UCSD-AML1 (cell line): ENCODE data around the gene OPRD1.

Experiments used
- DNase-seq: peaks from one replicate; lab custom pipeline; 2025; ENCODE audit not compliant: unreplicated experiment; lab: John Stamatoyannopoulos, UW

OPRD1 gene

GRCh38 chr1:28902738-28903137, 90.8 kb downstream of the OPRD1 start:
- no peak for DNase-seq

GRCh38 chr1:28905921-28906666, 94.1 kb downstream of the OPRD1 start:
- no peak for DNase-seq

GRCh38 chr1:28909198-28909597, 97.2 kb downstream of the OPRD1 start:
- DNase-seq = no peak

- no peak for DNase-seq
These were observed 98.6 kb downstream of the OPRD1 start for GRCh38 chr1:28910379-28911115.

- DNase-seq = no peak
These were observed 101.8 kb downstream of the OPRD1 start for GRCh38 chr1:28913786-28914227.

- DNase-seq = peak; percentile 93
These were observed 102.5 kb downstream of the OPRD1 start, which contains the start of gene EPB41 for GRCh38 chr1:28914228-28915030. Gene EPB41, plus strand, starts transcription at chr1:28914569. Its CDS starts 72,869 bp downstream, at chr1:28987438.

GRCh38 chr1:28915031-28915895, 103.3 kb downstream of the OPRD1 start:
- DNase-seq = no peak

GRCh38 chr1:28917757-28918118, 105.8 kb downstream of the OPRD1 start:
- no peak for DNase-seq
